Ureter (tissue), 1 donor: Measurements from ENCODE around the gene ITPR2. TPM values are rescaled to one million over a fixed set of nuclear protein-coding genes. Genes with fewer than 3 reads are reported as not detected.
"Not testable (repeated sequence)": the region's sequence is repeated elsewhere in the genome, so short reads cannot be mapped to it uniquely, and the experiment has no call there.

ENCODE experiments used
- DNase-seq: peaks from one replicate; pipeline ENCODE4 v3.0.0-alpha.2; 2020; ENCODE audit warnings: low spot score
- total RNA-seq: library from RNA; stranded (reverse); gene quantifications from one replicate; pipeline ENCODE4 v1.2.4, GENCODE V29; 2023
- donor health status: DM: yes; HTN: yes; CAD: no.

ITPR2 gene
- total RNA-seq, 1 donor from 2014 or later, result 35.2 TPM

- DNase-seq, result no peak
These were observed 312.9 kb downstream of the ITPR2 start for GRCh38 chr12:26520109-26520508.

- no peak for DNase-seq
These were observed 313.5 kb downstream of the ITPR2 start for GRCh38 chr12:26519462-26519861.

GRCh38 chr12:26517320-26517719 lies 315.7 kb downstream of the ITPR2 start:
- DNase-seq, result not testable (repeated sequence)

- DNase-seq, result no peak
These were observed 318.6 kb downstream of the ITPR2 start for GRCh38 chr12:26514364-26514763.

GRCh38 chr12:26513363-26514043 lies 319.5 kb downstream of the ITPR2 start:
- DNase-seq, result no peak

GRCh38 chr12:26512213-26512612 lies 320.8 kb downstream of the ITPR2 start:
- no peak for DNase-seq

- no peak for DNase-seq
These were observed 322.7 kb downstream of the ITPR2 start for GRCh38 chr12:26510354-26510674.

- DNase-seq, result no peak
These were observed 325.4 kb downstream of the ITPR2 start for GRCh38 chr12:26507613-26508012.

- DNase-seq, result no peak
These were observed 332.9 kb downstream of the ITPR2 start for GRCh38 chr12:26499979-26500640.

GRCh38 chr12:26496170-26496569 lies 336.8 kb downstream of the ITPR2 start:
- no peak for DNase-seq

GRCh38 chr12:26493656-26494055 lies 339.3 kb downstream of the ITPR2 start:
- DNase-seq, result no peak

GRCh38 chr12:26492406-26492805 lies 340.6 kb downstream of the ITPR2 start:
- DNase-seq, result no peak

GRCh38 chr12:26489908-26490307 lies 343.1 kb downstream of the ITPR2 start:
- DNase-seq, result no peak

GRCh38 chr12:26488351-26488750 lies 344.6 kb downstream of the ITPR2 start:
- no peak for DNase-seq

GRCh38 chr12:26473291-26473690 lies 359.7 kb downstream of the ITPR2 start:
- no peak for DNase-seq

- no peak for DNase-seq
These were observed 361.4 kb downstream of the ITPR2 start for GRCh38 chr12:26471560-26471959.

- DNase-seq, result no peak
These were observed 363.4 kb downstream of the ITPR2 start for GRCh38 chr12:26469421-26470180.

- DNase-seq, result no peak
These were observed 365.6 kb downstream of the ITPR2 start for GRCh38 chr12:26467351-26467750.

- DNase-seq, result no peak
These were observed 366.3 kb downstream of the ITPR2 start for GRCh38 chr12:26466726-26467125.

GRCh38 chr12:26465419-26466097 lies 367.4 kb downstream of the ITPR2 start:
- DNase-seq, result no peak

- DNase-seq, result no peak
These were observed 371.2 kb downstream of the ITPR2 start for GRCh38 chr12:26461776-26462175.

GRCh38 chr12:26460361-26460760 lies 372.6 kb downstream of the ITPR2 start:
- DNase-seq, result no peak
